Bronchial epithelial cell (primary cell): ENCODE data around the gene DIAPH1. TPM values are rescaled to one million over a fixed set of nuclear protein-coding genes. Genes with fewer than 3 reads are reported as not detected.

Experiments used
- DNase-seq: peaks from one replicate; pipeline ENCODE4 v3.0.0-alpha.2; 2010; ENCODE audit warnings: low read depth
- FAIRE-seq: peaks from 2 replicates; lab custom pipeline; 2011; peaks lifted over from hg19 to GRCh38; lab: Jason Lieb, UNC
- H3K27me3 ChIP-seq: 2 replicates; pipeline ENCODE4 v1.5.1; 2011; ENCODE audit warnings: low read length; ENCODE audit not compliant: control insufficient read depth, insufficient read depth
- H3K36me3 ChIP-seq: 2 replicates; pipeline ENCODE4 v1.5.1; 2011; ENCODE audit warnings: low read length; ENCODE audit not compliant: control insufficient read depth, insufficient read depth
- H3K4me3 ChIP-seq: 2 replicates; pipeline ENCODE4 v1.5.1; 2011; ENCODE audit warnings: mild to moderate bottlenecking, low read depth, low read length, control low read depth
- total RNA-seq: library from RNA; depleted of rRNA; stranded (reverse); fragments of >200 nt; gene quantifications from 2 replicates; pipeline ENCODE4 v1.2.1, GENCODE V29; 2014
- TF ChIP-seq, protein P1 (sequence below): IDR thresholded peaks from 2 replicates; pipeline ENCODE4 v1.5.1; 2011; ENCODE audit warnings: mild to moderate bottlenecking, moderate library complexity, low read length, control low read depth, inconsistent platforms; ENCODE audit not compliant: insufficient read depth, severe bottlenecking

DIAPH1 gene
- total RNA-seq, 1 donor from 2014 or later = 48.2 TPM

- TF ChIP-seq, protein P1, sequence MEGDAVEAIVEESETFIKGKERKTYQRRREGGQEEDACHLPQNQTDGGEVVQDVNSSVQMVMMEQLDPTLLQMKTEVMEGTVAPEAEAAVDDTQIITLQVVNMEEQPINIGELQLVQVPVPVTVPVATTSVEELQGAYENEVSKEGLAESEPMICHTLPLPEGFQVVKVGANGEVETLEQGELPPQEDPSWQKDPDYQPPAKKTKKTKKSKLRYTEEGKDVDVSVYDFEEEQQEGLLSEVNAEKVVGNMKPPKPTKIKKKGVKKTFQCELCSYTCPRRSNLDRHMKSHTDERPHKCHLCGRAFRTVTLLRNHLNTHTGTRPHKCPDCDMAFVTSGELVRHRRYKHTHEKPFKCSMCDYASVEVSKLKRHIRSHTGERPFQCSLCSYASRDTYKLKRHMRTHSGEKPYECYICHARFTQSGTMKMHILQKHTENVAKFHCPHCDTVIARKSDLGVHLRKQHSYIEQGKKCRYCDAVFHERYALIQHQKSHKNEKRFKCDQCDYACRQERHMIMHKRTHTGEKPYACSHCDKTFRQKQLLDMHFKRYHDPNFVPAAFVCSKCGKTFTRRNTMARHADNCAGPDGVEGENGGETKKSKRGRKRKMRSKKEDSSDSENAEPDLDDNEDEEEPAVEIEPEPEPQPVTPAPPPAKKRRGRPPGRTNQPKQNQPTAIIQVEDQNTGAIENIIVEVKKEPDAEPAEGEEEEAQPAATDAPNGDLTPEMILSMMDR = peak; percentile 80
- FAIRE-seq (no peak), DNase-seq (no peak)
- Histone ChIP-seq H3K4me3 (no peak overlapping the region), H3K27me3 (no peaks in the 10 kb centered on the region), H3K36me3 (peaks cover 2% of the 10 kb centered on the region)
These were observed 51.2 kb downstream of the DIAPH1 start for GRCh38 chr5:141567513-141568117.

GRCh38 chr5:141565826-141566570 lies 52.8 kb downstream of the DIAPH1 start:
- DNase-seq = no peak
- no peak for FAIRE-seq
- H3K36me3 ChIP-seq = peaks cover under 1% of the 10 kb centered on the region
- TF ChIP-seq, protein P1 = no peak
- no peaks in the 10 kb centered on the region for H3K27me3 ChIP-seq
- H3K4me3 ChIP-seq = no peak overlapping the region

- no peak overlapping the region for H3K4me3 ChIP-seq
These were observed 54.5 kb downstream of the DIAPH1 start for GRCh38 chr5:141564216-141564692.

DNA sequence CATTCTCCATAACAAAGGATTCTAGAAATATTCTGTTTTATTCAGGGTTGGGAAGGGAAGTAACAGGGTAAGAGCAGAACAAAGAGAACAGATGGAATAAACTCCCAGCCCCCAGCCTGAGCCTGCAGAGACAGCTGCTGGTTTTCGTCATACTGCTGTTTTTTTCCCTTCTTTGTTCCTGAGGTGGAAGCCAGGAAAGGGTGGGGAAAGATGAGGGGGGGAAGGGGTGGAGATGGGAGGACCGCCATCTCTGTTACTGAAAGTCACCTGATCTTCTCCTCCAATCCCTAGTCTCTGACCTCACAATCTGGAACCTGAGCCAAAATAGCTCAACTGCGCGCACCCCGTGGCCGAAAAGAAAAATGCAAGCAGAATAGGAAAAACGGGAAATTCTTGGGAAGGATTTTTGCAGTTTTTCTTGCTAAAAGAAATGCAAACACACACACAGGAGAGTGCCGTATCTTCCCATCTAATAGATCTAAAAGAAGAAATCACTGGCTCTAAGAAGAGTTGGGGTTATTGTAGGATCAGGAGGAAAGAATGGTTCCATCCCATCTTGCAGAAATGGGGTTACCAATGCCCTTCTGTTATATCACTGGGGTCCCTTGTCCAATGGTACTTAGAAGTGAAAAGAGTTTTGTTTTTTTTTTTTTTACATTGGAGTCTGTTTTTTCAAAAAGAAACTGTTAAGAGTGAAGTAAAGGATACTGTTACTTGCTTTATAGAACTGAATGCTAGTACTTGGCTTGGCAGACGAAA lies 57.9 kb downstream of the DIAPH1 start:
- DNase-seq (peak; percentile 96), FAIRE-seq (no peak)
- Histone ChIP-seq H3K4me3 (no peak overlapping the region), H3K27me3 (no peaks in the 10 kb centered on the region), H3K36me3 (peaks cover 3% of the 10 kb centered on the region)
- TF ChIP-seq, protein P1 = peak; percentile 74

More at GRCh38 chr5:141564216-141564692, 54.5 kb downstream of the DIAPH1 start:
- TF ChIP-seq, protein P1 = peak; percentile 64
- no peaks in the 10 kb centered on the region for H3K27me3 ChIP-seq
- peak; percentile 93 for DNase-seq
- peaks cover 2% of the 10 kb centered on the region for H3K36me3 ChIP-seq
- FAIRE-seq = no peak

DNA sequence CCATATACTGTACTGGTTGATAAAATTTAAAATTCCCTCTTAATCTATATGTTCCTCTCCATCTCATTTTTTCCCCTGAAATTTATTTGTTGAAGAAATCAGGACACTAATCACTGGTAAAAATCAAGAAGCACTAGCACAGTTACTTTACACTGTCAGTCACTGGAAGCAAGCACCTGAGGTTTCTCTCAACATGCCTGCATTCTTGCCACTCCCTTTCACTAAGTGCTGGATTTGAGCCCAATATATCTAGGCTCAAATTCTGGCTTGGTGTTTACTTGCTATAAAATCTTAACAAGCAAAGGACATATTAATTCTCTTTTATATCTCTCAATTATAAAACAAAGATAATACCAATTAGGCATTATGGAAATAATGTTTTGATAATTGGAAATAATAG lies 58.6 kb downstream of the DIAPH1 start:
- Histone ChIP-seq H3K27me3 (no peaks in the 10 kb centered on the region), H3K36me3 (peaks cover 5% of the 10 kb centered on the region), H3K4me3 (no peak overlapping the region)
- FAIRE-seq (no peak), DNase-seq (peak; percentile 85)
- TF ChIP-seq, protein P1 = no peak
